Measurements from ENCODE around the gene TMPRSS4.

Gene TMPRSS4

DNA sequence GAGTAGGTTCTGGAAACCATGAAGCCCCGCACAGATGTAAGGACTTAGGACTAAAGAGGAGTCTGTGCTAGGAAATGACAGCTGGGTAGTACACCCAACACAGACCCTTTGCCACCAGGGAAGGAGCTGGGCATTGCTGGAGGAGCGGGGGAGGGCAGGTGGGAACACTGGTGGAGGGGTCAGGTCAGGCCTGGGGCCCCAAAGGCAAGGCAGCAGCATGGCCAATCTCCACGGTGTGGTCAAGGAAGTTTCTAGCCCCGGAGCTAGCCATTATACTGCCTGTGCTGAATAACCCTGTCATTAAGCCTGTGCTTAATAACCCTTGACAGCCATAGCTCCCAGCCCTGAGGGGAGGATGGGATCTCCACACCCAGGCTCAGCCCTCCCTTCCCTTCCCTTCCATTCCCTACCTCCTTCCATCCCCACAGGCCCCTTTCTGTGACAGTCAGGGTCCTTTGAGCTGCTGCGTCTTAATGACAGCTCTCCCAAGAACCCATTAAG, 2.1 kb downstream of the TMPRSS4 start:
- FAIRE-seq, result no peak

DNA sequence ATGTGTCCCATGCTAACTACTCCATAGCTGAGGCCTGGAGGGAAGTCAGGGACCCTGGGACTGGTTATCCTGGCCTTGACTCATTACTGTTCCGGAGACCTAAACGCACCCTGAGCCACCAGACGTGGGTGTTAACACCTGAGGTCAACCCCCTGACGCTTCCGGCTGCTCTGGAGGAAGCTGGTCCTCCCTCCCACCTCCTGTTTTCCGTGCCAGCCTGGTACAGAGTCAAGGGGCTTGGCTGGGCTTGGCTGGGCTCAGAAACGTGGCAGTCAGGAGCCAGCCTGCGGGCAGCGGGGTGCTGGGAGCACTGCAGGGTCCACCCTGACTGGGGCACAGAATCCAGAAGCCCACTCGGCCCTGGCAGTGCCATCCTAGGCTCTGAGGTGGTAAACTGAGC, 2.6 kb downstream of the TMPRSS4 start:
- DNase-seq (ENCODE audit: low spot score), result no peak
- no peak for FAIRE-seq

More for the DNA sequence above, 2.1 kb downstream of the TMPRSS4 start:
- no peak for DNase-seq (ENCODE audit: low spot score)

DNA sequence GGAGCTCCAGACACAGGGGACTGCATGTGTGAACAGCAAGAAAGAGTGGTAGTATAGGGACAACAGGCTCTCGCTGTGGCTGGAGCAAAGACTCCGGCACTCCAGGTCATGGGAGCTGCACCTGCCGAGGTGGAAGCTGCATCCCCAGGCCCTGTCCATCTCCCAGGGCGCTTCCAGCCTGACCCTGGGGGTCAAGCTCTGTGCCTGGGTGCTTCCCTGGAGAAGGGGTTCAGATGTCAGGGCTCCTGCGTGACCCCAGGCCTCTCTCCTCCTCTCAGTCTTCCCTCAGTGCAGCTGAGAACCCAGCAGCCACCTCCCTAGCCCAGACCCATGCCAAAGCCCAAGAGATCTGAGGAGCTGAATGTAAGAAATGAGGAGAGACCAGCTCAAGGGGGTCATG, 3.4 kb downstream of the TMPRSS4 start:
- DNase-seq (ENCODE audit: low spot score) (no peak), FAIRE-seq (no peak)

DNA sequence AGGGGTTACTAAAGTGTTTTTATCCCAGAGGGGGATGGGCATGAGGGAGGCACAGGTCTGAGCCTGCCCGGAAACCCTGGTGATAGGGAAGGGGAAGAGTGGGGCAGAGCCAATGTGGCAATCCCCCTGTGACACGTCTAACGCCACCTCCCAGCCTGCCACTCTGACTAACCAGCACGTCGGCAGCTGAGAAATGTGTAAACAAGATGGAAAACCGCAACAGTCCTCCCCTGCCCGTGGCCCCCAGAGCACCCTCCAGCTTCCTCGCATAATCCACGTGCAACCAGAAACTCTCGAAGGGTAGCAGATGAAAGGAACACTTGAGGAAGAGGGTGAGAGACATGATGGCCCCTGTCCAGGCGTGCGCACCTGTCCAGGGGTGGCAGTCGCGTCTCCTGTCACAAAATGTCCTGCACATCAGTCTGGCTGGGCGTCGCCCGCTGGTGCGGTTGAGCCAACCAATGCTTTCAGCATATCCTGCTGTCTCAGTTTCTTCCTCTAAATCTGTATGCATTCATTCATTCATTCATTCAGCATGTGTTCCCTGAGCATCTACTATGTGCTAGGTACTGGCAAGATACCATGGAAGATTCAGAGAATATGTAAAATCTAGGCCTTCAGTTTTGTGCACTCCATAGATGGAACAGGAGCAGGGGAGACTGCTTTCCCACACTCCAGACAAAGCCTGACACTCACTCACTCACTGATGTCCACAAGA, 4.5 kb downstream of the TMPRSS4 start:
- no peak for FAIRE-seq
- DNase-seq (ENCODE audit: low spot score), result no peak

DNA sequence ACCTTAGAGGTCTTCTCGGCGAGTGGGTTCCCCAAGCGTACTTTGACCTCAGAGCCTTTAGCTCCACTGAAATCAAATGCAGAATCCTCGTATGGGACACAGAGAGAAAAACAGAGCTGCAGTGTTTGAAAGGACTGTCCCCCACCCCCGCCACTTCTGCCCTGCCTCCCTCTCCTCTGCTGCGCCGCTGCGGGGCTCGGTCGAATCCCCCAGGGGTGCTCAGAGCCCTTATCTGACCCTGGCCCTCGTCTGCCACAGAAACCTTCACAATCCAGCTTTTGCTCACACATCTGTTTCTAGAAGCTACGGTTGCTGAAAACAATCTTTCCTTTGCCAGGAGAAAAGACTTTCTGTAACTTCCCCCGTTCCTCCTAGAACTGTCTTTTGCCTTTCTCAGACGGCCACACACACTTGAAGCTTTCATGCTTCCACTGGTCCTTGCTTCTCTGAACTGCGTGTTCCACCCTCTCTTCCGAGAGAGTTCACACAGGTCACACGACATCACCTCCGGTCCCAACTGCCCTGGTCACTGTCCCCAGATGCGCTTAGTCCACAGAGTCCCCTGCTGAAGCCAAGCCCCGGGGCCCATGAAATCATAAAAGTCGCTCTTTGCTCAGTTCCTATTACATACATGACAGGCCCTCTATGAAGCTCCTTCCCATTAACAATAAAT, 6.1 kb downstream of the TMPRSS4 start:
- FAIRE-seq (no peak), DNase-seq (ENCODE audit: low spot score) (no peak)

DNA sequence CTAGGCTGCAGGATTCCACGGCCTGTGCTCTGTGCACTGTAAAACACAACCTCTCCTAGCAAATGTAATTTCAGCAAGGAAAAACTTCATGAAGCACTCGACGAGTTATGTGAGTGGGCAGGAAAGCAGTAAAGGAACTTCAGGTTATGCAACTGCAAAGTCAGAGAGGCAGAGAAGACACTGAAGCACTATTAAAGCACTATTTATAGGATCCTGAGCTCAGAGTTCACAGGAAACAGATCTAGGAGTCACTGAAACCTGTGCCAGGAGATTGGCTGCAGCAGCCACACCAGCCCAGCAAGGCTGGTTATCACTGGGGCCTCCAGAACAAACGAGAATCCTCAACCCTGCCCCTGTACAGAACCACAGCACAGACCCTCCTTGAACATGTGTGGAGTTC, 7.4 kb downstream of the TMPRSS4 start:
- no peak for FAIRE-seq
- no peak for DNase-seq (ENCODE audit: low spot score)

DNA sequence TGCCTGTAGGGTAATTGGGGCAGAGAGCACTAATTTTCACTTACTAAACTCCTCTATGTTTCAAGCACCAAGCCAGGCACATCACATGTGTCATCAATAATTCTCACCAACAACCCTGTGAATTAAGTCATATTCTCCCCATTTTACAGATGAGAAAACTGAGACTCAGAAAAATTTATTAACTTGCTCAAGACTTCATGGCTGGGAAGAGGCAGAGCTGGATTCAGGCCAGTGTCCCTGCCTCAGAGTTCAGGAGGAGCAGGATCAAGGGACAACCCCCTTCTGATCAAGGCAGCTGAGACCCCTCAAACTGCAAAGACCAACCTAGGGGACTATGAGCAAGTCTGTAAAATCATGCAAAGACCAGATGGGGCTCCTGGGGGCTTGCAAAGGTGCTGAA, 7.8 kb downstream of the TMPRSS4 start:
- DNase-seq (ENCODE audit: low spot score), result no peak
- no peak for FAIRE-seq

DNA sequence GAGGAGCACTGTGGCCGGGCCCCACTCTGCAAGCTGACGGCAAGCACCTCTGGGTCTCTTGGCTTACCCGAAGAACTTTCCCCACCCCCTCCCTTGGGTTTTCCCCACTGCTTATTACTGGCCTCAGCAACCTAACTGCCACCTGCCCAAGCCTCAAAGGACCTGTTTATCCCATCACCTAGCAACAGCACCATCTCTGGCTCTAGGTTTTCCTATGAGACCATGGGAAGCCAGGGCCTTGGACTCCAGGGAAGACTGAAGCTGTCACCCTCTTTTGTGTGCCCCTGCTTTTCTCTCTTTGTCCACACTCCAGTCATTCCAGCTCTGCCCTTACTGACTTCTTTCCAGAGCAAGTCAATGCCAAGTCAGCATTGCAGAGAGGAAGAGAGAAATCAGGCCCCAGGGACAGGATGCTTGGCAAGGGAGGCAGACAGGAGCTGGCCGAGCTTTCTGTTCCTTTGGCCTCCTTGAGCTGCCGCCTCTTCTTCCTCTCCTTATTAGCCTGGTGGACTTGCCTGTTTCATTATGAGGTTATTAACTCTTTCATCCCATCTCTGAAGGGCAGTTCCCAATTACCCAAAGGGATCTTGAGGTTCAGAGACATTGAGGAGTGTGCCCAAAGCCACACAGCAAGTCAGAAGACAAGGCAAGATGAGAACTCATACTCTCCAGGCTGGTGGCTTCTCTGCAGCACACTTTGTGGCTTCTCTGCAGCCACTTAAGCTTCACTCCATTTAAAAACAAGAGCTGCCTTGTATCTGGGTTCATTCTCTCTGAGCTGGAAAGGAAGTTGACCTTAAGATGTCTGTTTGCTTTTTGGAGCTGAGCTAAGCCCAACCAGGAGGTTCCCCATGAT, 10.3 kb downstream of the TMPRSS4 start, which contains the start of gene SMIM35:
TSS of gene SMIM35 (minus strand) at position 51 of the 856 bp plus-strand sequence. CDS start 206 bp downstream, outside the sequence.
- no peak for FAIRE-seq
- no peak for DNase-seq (ENCODE audit: low spot score)

DNA sequence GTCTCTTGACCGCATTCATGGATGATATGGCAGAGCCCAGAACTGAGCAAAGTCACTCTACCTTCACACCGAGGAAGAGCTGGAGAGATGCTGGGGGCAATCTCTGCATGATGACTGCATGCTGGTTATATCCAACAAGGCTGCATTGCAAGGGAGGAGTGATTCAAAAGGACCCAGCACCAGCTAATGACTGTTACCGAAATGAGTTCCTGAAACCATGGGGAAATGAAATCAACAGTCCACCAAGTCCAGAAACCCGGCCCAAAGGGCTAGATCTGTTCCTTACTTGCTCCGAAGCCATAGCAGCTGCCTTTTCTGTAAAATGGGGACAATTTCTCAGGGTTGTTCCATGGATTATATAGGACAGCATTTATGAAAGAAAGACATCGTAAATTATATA, 11.1 kb downstream of the TMPRSS4 start:
- DNase-seq (ENCODE audit: low spot score) (no peak), FAIRE-seq (no peak)

DNA sequence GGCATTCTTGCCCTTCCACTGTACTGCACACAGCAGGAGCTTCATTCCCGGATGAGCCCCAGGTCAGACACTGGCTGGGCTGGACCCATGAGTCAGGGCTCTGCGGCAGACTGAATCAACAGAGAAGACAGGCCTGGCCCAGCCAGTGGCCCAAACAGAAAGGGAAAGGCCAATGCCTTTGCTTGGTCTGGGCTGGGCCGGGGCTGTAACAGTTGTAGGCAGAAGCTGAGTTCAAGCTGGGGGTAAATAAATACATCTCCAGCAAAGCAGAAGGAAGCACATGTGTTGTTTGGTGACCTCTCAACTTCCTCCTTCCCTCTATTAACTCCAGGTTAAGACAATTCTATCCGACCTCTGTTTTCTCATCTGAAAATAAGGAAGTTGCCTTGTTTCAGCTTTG, 11.7 kb downstream of the TMPRSS4 start:
- FAIRE-seq (no peak), DNase-seq (ENCODE audit: low spot score) (no peak)

DNA sequence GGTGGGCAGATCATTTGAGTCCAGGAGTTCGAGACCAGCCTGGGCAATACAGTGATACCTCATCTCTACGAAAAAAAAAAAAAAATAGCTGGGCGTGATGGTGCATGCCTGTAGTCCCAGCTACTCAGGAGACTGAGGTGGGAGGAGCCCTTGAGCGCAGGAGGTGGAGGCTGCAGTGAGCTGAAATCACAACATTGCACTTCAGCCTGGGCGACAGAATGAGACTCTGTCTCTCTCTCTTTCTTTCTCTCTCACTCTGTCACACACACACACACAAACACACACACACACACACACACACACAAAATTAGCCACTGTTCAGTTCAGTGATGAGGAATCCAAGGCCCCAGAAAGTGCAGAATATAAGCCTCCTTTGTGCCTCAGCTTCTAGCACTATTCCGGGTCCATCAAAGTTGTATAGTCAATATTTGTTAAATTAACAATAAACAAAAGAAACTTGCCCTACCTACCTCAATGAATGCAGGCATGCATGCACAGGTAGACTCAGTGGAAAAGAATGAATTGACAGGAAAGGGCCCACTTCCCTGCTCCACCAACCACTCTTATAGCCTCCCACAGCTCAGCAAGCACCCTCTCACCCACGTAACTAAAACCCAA, 13.8 kb downstream of the TMPRSS4 start:
- FAIRE-seq (no peak), DNase-seq (ENCODE audit: low spot score) (no peak)

DNA sequence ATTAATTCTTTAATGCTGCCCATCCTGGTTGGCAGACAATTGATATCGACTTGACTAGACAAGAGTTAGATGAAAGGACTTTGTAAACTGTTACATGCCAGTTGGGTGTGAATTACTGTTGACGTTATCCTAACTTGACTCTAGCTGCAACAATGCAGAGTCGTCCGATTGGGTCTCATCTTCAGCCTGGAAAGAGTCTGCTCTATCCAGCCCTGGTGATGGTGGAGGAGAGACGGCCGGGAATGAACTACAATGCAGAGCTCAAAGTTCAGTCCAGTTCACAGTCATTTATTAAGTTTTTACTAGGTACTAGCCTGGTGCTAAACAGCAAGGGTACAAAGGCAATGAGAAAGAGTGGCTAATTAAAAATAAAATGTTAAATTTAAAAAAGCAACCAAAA, 14.8 kb downstream of the TMPRSS4 start:
- no peak for DNase-seq (ENCODE audit: low spot score)
- FAIRE-seq, result no peak

DNA sequence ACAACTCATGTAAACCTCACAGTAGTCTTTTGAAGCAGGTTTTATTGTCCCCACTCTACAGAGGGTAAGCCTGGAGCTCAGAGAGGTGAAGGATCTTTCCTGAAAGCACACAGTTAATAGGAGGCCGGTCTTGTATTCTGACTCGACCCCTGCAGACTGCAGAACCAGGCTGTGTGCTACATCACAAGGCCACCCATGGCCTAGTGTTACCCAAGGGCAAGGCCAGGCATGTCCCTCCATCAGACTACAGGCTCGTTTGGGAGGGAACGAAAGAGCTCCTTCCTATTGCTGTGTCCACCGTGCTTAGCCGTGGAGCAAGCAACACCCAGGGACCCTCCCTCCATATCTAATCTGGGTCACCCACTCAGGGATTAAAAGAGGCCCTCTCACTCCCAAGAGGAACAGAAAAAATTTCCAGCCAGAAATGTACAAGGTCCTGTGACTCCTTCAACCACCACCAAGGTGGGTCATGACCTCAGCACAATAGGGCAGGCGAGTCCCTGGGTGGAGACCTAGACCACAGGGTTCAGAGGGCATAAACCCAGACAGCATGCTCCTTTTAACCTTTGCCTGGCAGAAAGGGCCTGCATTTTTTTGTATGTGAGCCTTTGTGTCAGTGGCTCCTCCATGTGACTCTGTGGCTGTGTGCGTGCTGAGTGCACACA, 16.2 kb downstream of the TMPRSS4 start:
- no peak for DNase-seq (ENCODE audit: low spot score)

DNA sequence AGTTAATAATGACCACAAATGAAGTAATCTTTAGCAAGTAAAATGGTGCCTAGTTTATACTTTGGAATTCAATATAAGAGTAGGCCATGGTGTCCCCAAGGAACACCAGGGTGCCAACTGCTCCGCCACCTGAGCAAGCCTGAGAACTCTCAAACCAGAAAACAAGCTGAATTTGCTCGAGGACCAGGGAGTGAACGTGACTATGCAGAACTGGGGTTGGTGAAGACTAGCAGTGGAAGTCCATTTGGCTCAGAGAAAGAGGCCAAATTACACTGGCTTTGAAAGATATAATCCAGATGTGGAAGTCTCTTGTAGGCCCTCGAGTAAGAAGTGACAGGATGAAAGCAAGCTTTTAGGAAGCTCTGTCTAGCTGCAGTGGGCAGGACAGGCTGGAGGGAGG, 18.6 kb downstream of the TMPRSS4 start:
- DNase-seq (ENCODE audit: low spot score) (no peak), FAIRE-seq (no peak)

More for the DNA sequence above, 16.2 kb downstream of the TMPRSS4 start:
- FAIRE-seq, result no peak

DNA sequence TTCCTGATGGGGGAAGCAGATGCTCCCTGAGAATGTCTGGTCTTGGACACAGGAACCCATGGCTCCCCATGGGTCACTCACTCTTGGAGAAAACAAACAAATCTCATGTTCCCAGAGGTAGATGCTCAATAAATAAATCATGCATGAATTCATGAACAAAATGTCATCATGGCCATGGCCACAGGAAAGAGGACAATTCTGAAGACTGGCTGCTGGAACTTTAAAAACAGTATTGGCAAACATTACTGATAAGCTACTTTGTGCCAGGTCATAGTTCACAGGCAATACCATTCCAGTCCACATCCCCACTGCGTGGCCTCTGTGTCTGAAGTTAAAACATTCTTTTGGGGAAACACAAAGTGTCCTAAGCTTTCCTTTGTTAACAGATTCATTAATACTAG, 19.1 kb downstream of the TMPRSS4 start:
- FAIRE-seq, result no peak
- DNase-seq (ENCODE audit: low spot score), result no peak

DNA sequence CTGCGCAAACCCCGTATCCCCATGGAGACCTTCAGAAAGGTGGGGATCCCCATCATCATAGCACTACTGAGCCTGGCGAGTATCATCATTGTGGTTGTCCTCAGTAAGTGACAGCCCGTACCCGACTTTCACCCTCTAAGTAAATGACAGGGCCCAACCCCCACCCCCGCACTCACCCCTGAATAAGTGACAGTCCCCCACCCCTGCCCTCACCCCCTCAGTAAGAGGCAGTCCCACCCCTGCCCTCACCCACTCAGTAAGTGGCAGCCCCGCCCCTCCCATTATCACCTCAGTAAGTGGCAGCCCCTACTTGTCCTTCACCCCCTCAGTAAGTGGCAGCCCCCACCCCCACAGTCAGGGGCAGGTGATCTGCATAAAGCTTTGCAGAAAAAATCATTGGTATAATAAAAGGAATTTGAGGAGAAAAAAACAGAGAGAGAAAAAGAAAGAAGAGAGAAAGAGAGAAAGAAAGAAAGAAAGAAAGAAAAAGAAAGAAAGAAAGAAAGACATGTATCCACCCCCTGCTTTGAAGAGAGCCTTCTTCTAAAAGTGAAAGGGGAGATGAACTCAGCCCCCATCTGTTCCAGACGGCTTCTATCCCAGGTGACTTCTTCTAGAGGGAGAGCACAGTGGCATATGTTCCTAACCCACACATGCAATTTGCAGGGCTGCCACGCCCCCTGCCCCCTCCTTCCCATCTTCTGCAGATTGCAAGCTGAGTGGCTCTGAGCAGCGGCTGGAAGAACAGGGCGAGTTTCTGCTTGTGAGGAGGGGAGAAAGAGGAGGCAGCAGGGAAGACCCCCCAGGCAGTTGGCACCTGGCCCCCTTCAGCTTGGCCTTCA, 22.3 kb downstream of the TMPRSS4 start:
- DNase-seq (ENCODE audit: low spot score) (no peak), FAIRE-seq (no peak)

DNA sequence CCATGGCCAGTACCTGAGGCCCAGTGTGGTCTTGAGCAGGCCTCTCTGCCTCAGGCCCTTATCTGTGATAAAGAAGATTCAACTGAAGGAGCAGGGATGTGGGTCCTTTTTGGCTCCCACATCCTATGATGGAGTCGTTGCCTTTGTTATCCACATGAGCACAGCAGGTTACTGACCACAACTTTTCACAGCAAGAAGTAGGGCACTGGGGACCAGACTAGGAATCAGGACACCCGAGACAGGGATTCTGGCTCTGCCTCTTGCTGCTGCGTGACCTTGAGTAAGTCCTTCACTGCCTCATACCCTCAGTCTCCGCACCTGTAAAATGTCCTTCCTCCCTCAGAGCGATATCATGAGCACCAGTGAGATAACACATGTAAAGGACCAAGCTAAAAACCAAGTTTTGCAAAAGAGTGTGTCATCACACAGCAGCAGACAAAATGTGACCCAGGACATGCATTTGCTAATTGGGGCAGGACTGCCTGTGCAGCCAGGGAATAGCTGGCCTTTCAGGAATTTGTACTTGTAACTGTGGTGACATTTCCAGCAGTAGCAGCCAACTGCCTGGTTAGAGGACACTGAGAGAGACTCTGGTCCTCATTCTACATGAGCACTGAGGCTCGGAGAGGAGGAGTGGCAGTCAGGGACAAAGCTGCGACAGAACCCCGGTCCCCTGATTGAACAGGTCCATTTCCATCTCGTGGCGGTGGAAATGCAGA, 23.1 kb downstream of the TMPRSS4 start:
- DNase-seq (ENCODE audit: low spot score) (no peak), FAIRE-seq (no peak)

DNA sequence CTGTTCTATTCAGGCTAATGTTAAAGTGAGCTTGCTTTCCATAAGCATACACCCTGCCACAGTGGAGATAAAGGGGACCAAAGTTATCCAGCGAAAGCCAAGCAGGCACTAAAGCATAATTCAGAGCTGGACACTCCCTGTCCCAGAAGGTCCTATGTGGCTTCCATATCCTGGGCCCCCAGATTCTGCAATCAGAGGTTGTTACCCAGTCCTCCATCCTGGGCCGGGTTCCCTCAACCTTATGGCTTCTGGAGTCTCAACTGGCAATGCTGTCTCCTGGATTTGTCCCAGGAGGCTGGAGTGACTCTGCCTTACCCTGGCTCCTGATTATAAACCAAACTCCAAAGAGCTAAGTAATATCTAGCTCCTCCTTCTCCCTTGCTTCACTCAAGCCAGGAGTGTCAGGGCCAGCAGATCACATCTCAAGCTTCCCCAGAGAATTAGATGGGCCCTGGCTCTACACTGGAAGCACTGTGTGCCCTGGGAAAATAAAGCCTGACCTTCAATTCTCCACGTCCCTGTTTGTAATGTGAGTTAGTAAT, 23.9 kb downstream of the TMPRSS4 start:
- FAIRE-seq, result no peak
- DNase-seq (ENCODE audit: low spot score), result no peak

DNA sequence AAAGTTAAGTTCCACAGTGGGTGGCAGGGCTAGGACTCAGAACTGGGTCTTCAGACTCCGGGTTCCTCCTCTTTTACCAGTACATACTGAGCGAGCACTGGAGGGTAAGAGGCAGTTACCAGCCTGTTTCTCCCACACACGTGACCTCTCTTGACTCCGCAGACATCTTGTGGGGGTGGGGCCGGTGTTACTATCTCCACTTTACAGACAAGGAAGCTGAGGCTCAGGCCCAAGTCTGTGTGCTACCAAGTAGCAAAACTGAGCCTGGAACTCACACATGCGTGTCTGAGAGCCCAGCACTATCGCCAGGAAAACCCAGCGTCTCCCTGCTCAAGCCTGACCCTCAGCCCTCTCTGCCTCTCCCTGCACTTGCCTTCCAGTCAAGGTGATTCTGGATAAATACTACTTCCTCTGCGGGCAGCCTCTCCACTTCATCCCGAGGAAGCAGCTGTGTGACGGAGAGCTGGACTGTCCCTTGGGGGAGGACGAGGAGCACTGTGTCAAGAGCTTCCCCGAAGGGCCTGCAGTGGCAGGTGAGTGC, 25.9 kb downstream of the TMPRSS4 start:
- FAIRE-seq, result no peak
- no peak for DNase-seq (ENCODE audit: low spot score)
